GM19328 (cell line): ENCODE results near the gene FAM174C.

ENCODE experiments used
- ATAC-seq: cut with Tn5 transposase; IDR thresholded peaks from one replicate; pipeline ENCODE4 v1.9.1; 2021; ENCODE audit warnings: mild to moderate bottlenecking, moderate library complexity; ENCODE audit not compliant: unreplicated experiment

FAM174C gene

DNA sequence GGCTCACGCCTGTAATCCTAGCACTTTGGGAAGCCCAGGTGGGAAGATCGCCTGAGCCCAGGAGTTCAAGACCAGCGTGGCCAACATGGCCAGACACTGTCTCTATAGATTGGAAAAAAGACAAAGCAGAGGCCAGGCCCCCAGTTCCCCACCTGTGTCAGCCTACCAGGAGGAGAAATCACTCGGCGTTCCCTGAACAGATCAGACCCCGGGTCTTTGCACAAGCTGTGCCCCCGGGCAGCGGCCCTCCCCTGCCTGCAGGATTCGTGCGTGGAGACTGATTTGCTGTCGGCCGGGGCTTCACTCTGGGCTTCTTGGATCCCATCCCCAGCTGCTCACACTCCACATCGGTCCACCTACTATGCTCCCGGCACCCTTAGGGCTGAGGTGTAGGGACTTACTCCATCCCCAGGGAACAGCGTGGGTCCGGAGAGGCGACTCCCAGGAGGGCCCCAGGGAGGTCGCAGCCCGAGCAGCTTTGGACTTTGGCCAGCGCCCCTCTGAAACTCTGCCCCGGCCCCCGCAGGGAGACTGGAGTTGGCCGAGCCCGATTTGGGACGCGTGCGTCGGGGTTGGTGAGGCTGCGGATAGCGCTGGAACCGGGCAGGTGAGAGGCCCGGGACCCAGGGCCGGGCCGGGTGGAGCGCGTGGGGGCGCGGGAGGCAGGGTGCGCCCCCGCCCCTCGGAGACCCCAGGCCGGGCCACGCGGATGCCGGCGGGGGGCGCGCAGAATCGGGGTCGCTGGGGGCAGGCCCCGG lies 9.8 kb downstream of the FAM174C start:
- ATAC-seq, result no peak

GRCh38 chr19:1285737-1286360 lies 10.5 kb downstream of the FAM174C start, which contains the start of gene EFNA2:
Gene EFNA2 (plus strand): TSS chr19:1285873. CDS start chr19:1286169, 296 bp downstream.
- ATAC-seq, result no peak

- no peak for ATAC-seq
Observed at GRCh38 chr19:1286487-1287353, 11.4 kb downstream of the FAM174C start.

DNA sequence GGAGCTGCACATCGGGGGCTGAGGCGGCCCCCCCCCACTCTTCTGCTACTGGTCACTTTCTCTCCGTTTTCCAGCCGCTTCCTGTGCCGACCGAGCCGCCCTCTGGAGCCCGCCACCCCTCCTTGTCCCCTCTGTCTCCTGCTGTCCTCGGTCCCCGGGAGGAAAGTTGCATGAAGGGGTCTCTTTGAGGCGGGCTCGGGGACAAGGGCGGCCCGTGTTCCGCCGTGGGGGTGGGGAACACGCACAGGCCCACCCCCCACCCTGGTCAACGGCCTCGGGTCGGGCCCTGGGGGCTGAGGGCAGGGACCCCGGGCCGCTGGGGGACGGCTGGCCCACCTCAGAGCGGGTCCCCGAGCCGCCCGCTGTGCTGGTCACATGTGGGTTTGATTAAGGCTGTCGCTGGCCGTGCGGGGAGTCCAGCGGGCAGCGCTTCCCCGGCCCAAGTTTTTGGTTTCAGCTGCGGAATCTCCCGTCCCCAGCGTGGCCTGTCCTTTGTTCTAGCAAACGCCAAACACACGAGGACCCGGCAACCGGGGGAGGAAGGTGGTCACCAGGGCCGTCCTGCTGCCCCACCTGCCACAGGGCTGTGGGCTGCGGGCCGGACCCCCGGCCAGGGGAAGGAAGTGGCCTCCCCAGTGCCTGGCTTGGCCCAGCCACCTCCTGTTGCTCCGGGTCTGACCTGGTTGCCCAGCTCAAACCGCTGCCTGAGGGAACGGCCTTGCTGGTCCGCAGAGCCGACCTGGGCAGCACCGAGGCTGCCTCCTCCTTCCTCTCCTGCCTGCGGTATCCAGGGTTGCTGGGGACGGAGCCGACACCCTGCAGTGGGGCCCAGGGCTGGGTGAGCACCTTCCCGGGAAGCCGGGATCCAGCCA lies 12.3 kb downstream of the FAM174C start:
- ATAC-seq, result no peak

- no peak for ATAC-seq
Observed at GRCh38 chr19:1288226-1288612, 12.9 kb downstream of the FAM174C start.

- no peak for ATAC-seq
Observed at GRCh38 chr19:1288833-1289685, 13.7 kb downstream of the FAM174C start.

GRCh38 chr19:1289686-1290025 lies 14.3 kb downstream of the FAM174C start:
- ATAC-seq, result no peak

DNA sequence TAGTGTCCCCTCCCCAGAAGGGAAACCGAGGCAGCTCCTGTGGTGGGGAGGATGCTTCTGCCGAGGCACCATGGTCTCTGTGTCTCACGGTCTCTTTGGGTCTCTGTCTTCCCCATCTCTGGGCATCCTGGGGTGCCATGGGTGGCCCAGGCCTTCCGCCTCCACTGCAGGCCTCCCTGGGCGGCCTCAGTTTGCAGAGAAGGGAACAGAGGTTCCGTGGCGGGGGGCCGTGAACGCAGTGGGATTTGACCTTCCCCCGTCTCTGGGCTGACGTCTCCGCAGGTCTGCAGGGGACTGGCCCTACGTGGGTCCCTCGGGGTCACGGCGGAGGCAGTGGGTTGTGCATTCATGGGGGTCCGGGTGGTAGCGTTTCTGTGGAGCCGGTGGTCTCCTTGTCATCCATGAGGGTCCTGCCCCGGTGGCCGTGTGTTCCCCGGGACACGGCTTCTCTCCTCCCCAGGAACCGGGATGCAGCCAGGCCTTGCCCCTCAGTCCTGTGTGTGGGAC lies 14.9 kb downstream of the FAM174C start:
- ATAC-seq, result no peak

GRCh38 chr19:1290703-1291651 lies 15.6 kb downstream of the FAM174C start:
- no peak for ATAC-seq

- no peak for ATAC-seq
Observed at GRCh38 chr19:1291761-1292418, 16.6 kb downstream of the FAM174C start.

GRCh38 chr19:1292419-1293151 lies 17.3 kb downstream of the FAM174C start:
- ATAC-seq, result no peak

DNA sequence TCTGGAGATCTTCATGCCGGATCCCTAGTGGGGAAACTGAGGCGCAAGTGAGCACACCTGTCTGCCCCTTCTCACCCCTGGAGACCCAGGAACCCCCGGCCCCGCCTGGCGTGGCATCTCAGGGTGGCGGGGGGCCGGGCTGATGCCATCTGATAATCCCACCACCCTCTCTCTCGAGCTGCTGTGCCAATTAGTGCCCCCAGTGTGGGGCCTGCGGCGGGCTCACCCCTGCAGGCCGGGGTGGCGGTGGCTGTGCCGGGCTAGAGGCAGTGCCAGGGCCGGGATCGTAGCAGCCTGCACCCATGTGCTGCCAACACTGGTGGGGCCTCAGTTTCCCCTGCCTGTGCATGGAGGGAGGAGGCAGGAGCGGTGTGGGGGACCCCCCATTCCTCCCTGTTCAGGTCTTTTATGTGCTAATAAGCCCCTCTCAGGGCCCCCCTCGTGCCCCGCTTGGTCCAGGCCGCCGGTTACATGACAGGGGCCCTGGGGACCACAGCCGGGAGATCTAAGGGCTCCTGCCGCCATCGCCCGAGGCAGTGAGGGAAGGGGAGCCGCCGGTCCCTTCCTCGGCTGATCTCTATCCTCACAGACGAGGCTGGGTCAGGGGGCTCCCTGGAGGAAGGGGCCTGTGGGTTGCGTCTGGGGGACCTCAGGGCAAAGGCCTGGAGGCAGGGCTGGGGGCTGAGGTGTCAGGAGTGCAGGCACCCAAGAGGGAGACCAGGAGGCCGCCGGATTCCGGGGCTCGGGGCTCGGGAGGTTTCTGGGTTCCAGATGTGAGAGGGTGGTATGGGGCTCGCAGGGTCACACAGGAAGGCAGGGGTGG lies 18.7 kb downstream of the FAM174C start:
- ATAC-seq, result no peak

DNA sequence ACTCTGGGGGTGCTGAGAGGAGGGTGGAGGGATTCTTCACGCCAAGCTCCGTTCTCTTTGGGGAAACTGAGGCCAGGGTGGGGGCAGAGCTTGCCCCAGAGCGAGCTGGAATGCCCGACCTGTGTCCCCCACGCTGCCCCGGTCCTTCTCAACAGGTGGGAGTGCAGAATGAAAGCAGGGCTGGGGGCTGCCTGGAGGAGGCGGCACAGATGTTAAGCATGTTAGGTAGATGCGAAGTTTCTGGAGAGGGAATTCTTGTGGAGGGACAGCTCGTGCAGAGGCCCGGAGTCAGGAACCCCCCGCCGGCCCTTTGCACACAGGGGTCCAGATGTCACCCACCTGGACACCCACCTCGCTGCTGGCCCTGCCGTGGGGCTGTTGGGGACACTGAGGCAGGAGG lies 19.4 kb downstream of the FAM174C start:
- ATAC-seq, result no peak

DNA sequence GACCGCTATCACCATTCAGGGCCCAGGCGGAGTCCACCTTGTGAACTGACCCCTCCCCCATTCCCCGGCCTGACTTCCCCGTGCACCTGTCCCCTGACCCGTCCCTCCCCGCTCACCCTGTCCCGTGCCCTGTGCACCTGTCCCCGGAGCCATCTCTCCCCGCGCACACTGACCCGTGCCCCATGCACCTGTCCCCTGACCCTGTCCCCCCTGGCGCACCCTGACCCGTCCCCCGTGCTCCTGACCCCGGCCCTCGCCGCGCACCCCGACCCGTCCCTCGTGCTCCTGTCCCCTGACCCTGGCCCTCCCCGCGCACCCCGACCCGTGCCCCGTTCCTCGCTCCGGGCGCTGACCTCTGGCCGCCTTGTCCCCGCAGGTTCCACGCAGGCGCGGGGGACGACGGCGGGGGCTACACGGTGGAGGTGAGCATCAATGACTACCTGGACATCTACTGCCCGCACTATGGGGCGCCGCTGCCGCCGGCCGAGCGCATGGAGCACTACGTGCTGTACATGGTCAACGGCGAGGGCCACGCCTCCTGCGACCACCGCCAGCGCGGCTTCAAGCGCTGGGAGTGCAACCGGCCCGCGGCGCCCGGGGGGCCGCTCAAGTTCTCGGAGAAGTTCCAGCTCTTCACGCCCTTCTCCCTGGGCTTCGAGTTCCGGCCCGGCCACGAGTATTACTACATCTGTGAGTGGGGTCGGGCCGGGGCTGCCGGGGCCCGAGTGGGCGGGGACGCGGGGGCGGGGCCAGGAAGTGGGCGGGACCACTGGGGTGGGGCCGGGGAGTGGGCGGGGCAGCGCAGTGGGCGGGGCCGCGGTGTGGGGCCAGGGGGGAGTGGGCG lies 20.1 kb downstream of the FAM174C start:
- ATAC-seq, result no peak

- ATAC-seq, result no peak
Observed at GRCh38 chr19:1296078-1296477, 20.7 kb downstream of the FAM174C start.
